ENCODE data around the gene ZCCHC7. TPM values are rescaled to one million over a fixed set of nuclear protein-coding genes. Genes with fewer than 3 reads are reported as not detected.

Gene ZCCHC7
- total RNA-seq, 4 donors from 2014 or later = 13.8 to 24.6 (median 18.5) TPM

DNA sequence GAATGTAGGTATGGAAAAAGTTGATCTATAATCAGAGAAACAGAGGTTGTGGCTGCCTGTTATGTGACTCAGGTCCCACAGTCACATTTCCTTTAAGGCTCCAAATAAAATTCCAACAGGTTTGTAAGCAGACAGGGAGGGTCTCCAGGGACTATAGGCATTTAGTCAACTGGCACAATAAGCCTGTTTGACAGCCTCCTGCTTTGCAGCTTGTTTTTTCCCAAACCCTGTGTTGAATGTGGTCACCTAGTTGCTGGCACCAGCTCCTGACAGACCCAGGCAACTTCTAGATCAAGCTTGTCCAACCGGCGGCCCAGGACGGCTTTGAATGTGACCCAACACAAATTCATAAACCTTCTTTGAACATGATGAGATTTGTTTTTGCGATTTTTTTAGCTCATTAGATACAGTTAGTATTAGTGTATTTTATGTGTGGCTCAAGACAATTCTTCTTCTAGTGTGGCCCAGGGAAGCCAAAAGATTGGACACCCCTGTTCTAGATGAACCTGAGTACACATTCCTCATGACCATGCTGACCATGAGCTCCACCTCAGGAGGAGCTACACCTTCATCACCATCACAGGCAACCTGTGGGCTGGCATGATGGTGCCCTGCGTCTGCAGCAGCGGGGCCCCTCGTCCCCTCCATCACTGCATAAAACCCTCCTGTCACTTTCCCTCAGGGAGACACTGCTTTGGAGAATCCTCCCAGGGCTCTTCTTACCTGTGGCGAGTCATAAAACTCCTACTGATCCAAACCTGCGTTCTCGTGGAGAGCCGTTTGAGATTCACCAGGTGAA, 286.4 kb downstream of the ZCCHC7 start:
- TF ChIP-seq, protein P1, sequence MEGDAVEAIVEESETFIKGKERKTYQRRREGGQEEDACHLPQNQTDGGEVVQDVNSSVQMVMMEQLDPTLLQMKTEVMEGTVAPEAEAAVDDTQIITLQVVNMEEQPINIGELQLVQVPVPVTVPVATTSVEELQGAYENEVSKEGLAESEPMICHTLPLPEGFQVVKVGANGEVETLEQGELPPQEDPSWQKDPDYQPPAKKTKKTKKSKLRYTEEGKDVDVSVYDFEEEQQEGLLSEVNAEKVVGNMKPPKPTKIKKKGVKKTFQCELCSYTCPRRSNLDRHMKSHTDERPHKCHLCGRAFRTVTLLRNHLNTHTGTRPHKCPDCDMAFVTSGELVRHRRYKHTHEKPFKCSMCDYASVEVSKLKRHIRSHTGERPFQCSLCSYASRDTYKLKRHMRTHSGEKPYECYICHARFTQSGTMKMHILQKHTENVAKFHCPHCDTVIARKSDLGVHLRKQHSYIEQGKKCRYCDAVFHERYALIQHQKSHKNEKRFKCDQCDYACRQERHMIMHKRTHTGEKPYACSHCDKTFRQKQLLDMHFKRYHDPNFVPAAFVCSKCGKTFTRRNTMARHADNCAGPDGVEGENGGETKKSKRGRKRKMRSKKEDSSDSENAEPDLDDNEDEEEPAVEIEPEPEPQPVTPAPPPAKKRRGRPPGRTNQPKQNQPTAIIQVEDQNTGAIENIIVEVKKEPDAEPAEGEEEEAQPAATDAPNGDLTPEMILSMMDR (IDR thresholded peaks at IDR 0.05; ENCODE audit: low read depth) = no peak

DNA sequence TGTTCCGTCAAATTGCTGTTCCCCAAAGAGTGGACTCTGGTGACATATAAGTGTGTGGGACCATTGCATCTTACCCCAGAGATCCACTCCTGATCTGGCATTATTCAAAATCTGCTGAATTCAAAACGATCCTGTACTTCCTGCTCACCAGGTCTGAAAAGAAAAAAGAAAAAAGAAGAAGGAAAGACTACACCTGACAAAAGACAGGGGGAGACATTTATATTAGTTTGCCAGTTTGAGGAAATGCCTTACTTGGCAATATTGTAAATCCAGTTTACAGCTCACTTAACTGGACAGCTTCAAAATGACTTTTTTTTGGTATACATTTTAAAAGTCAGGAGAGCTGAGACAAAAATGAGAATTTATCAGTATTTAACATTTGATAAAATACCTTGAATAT, 287.1 kb downstream of the ZCCHC7 start:
- TF ChIP-seq, protein P1 (IDR thresholded peaks at IDR 0.05; ENCODE audit: low read depth) = no peak

Small RNA genes lying within 50 kb of the gene (small RNA-seq; reads per million reads assigned to genes)
- gene AL512604.1 (not detected), gene RF00019 (0.49 reads per million), gene RNU6-677P (not detected)

Other genes with a start within 250 kb of the ZCCHC7 start
- gene PAX5, start 86.3 kb upstream of the ZCCHC7 start, total RNA-seq = under 1 TPM in 3 of 4 donors, not detected in 1; under 0.01 to 0.19 (median 0.17) TPM

All from subcutaneous adipose tissue (tissue), 4 donors.